Measurements from ENCODE around the gene IRAK1. TPM values are rescaled to one million over a fixed set of nuclear protein-coding genes. Genes with fewer than 3 reads are reported as not detected.

Gene IRAK1
- total RNA-seq, 1 experiment from 2014 or later: 92.3 TPM

GRCh38 chrX:154029439-154029838 is 9.7 kb upstream of the IRAK1 start:
- Histone ChIP-seq H3K9me3 (ENCODE audit: control insufficient read depth in 1 of 2, insufficient read depth in 1 of 2, low read depth in 1 of 2, low read length in 2 of 2) (no peaks in the 10 kb centered on the region), H3K79me2 (ENCODE audit: insufficient read depth, low read length) (no peaks in the 10 kb centered on the region; the same call in 1 of the 2 replicates), H2AFZ (ENCODE audit: low read depth, low read length, poor library complexity, severe bottlenecking) (no peak overlapping the region), H3K9me2 (ENCODE audit: insufficient read depth) (no peaks in the 10 kb centered on the region), H3K4me1 (ENCODE audit: control insufficient read depth in 1 of 2, insufficient read depth in 2 of 2, low read length in 2 of 2) (no peaks in the 10 kb centered on the region), H4K20me1 (ENCODE audit: insufficient read depth) (no peaks in the 10 kb centered on the region), H3K36me3 (ENCODE audit: control insufficient read depth in 1 of 2, insufficient read depth in 2 of 2, low read length in 2 of 2) (no peaks in the 10 kb centered on the region; a peak in 1 of 4 replicates), H3K27ac (ENCODE audit: low read depth, low read length) (no peak overlapping the region), H3K4me3 (replicated peaks in 1 of 2; ENCODE audit: low read depth in 1 of 2, low read length in 2 of 2) (no peak overlapping the region), H3K27me3 (ENCODE audit: insufficient read depth, low read length) (no peaks in the 10 kb centered on the region), H3K4me2 (ENCODE audit: low read length) (no peak overlapping the region), H3K9ac (ENCODE audit: low read length) (no peak overlapping the region)
- POLR2A ChIA-PET: no interaction called here
- CTCF ChIA-PET: no interaction called here
- intact Hi-C loops (cut with micrococcal nuclease): no loop called here
- DNase-seq (ENCODE audit: low read depth, low spot score): no peak
- BruUV-seq (replicated peaks): no TSS peak
- TF ChIP-seq MAX (IDR thresholded peaks at IDR 0.05): no peak
- peak in 1 of 3 experiments; percentile 16; a peak in 1 of 6 replicates for TF ChIP-seq CTCF (IDR thresholded peaks at IDR 0.05 in 2 of 3, conservative IDR thresholded peaks at IDR 0.05 in 1 of 3; ENCODE audit: borderline replicate concordance in 1 of 3, insufficient read depth in 1 of 3, low read depth in 2 of 3, low read length in 2 of 3)
- no peak for TF ChIP-seq YY1 (IDR thresholded peaks at IDR 0.05; ENCODE audit: extremely low read depth, insufficient replicate concordance, low read depth, low read length)
- ATAC-seq: peak; percentile 65; the same call in 1 of the 2 replicates
- RAD21 ChIA-PET (ENCODE audit: low non-redundant PET in 1 of 2, low total read pairs in 2 of 2, uncharacterized antibody in 2 of 2, unreplicated experiment in 2 of 2): no interaction called here

GRCh38 chrX:154028502-154029184 is 8.9 kb upstream of the IRAK1 start:
- Histone ChIP-seq H4K20me1 (ENCODE audit: insufficient read depth) (no peaks in the 10 kb centered on the region), H3K9me2 (ENCODE audit: insufficient read depth) (no peaks in the 10 kb centered on the region), H3K36me3 (ENCODE audit: control insufficient read depth in 1 of 2, insufficient read depth in 2 of 2, low read length in 2 of 2) (no peaks in the 10 kb centered on the region; a peak in 1 of 4 replicates), H3K4me3 (replicated peaks in 1 of 2; ENCODE audit: low read depth in 1 of 2, low read length in 2 of 2) (no peak overlapping the region), H3K27me3 (ENCODE audit: insufficient read depth, low read length) (no peaks in the 10 kb centered on the region), H3K9me3 (ENCODE audit: control insufficient read depth in 1 of 2, insufficient read depth in 1 of 2, low read depth in 1 of 2, low read length in 2 of 2) (no peaks in the 10 kb centered on the region), H3K4me1 (ENCODE audit: control insufficient read depth in 1 of 2, insufficient read depth in 2 of 2, low read length in 2 of 2) (no peaks in the 10 kb centered on the region), H3K9ac (ENCODE audit: low read length) (no peak overlapping the region), H3K79me2 (ENCODE audit: insufficient read depth, low read length) (no peaks in the 10 kb centered on the region), H2AFZ (ENCODE audit: low read depth, low read length, poor library complexity, severe bottlenecking) (no peak overlapping the region), H3K27ac (ENCODE audit: low read depth, low read length) (no peak overlapping the region), H3K4me2 (ENCODE audit: low read length) (no peak overlapping the region)
- DNase-seq (ENCODE audit: low read depth, low spot score) (no peak), ATAC-seq (no peak)
- no TSS peak for BruUV-seq (replicated peaks)
- ChIA-PET POLR2A (no interaction called here), CTCF (no interaction called here), RAD21 (ENCODE audit: low non-redundant PET in 1 of 2, low total read pairs in 2 of 2, uncharacterized antibody in 2 of 2, unreplicated experiment in 2 of 2) (no interaction called here)
- intact Hi-C loops (cut with micrococcal nuclease): no loop called here
- TF ChIP-seq REST (IDR thresholded peaks at IDR 0.05; ENCODE audit: low read depth): no peak
- TF ChIP-seq ELF1 (IDR thresholded peaks at IDR 0.05; ENCODE audit: borderline replicate concordance, low read depth): no peak
- no peak for TF ChIP-seq MAX (IDR thresholded peaks at IDR 0.05)
- no peak for TF ChIP-seq ATF3 (IDR thresholded peaks at IDR 0.05)
- TF ChIP-seq ZFX (IDR thresholded peaks at IDR 0.05): no peak
- TF ChIP-seq CBX3 (IDR thresholded peaks at IDR 0.05; ENCODE audit: low read depth): no peak
- no peak for TF ChIP-seq FOSL1 (IDR thresholded peaks at IDR 0.05; ENCODE audit: low read depth)
- no peak for TF ChIP-seq POLR2A (IDR thresholded peaks at IDR 0.05; ENCODE audit: borderline replicate concordance, extremely low read depth, insufficient read depth, insufficient read length)
